AG04450 (cell line): ENCODE results near the gene RIPK4. TPM values are rescaled to one million over a fixed set of nuclear protein-coding genes. Genes with fewer than 3 reads are reported as not detected.

Experiments used
- CTCF ChIA-PET: fragments of 300-600, 350-600 bp; formaldehyde crosslinking; extraction: SDS; loops from one replicate; lab custom pipeline; 2022; ENCODE audit warnings: antibody characterized with exemption, inconsistent platforms; lab: Charles Lee
- POLR2A ChIA-PET: fragments of 350-600 bp; formaldehyde crosslinking; extraction: SDS; loops from one replicate; lab custom pipeline; 2021; ENCODE audit warnings: antibody characterized with exemption, inconsistent platforms; lab: Yijun Ruan, JAX
- DNase-seq: peaks from one replicate; pipeline ENCODE4 v3.0.0-alpha.2; 2011; ENCODE audit warnings: low read depth, low spot score
- H3K27ac ChIP-seq: one replicate; pipeline ENCODE4 v1.5.1; 2012; ENCODE audit warnings: low read depth, low read length, control low read depth
- H3K27me3 ChIP-seq: one replicate; pipeline ENCODE4 v1.6.0; 2012; ENCODE audit warnings: low read length; ENCODE audit not compliant: control insufficient read depth, insufficient read depth
- H3K4me3 ChIP-seq: 2 replicates; pipeline ENCODE4 v1.5.1; 2011; ENCODE audit warnings: mild to moderate bottlenecking, low read depth, low read length, control low read depth
- H3K9me3 ChIP-seq: 2 replicates; pipeline ENCODE4 v1.5.1; 2012; ENCODE audit warnings: low read length; ENCODE audit not compliant: control insufficient read depth, insufficient read depth
- CTCF ChIP-seq: IDR thresholded peaks from 2 replicates; pipeline ENCODE4 v1.5.1; 2011; ENCODE audit warnings: low read depth, low read length, control low read depth, inconsistent platforms
- polyA plus RNA-seq: library from polyadenylated mRNA; depleted of rRNA; stranded (reverse); fragments of >200 nt; gene quantifications from 2 replicates; pipeline ENCODE4 v1.2.3, GENCODE V29; 2011

The RIPK4 gene
- polyA plus RNA-seq, 1 experiment: not detected

GRCh38 chr21:41810597-41810932 is 43.7 kb upstream of the RIPK4 start:
- ChIA-PET POLR2A (no interaction called here), CTCF (no interaction called here)
- no peak overlapping the region for H3K27ac ChIP-seq
- no peak for DNase-seq
- TF ChIP-seq CTCF: no peak
- H3K27me3 ChIP-seq: no peaks in the 10 kb centered on the region
- no peak overlapping the region for H3K4me3 ChIP-seq
- H3K9me3 ChIP-seq: no peaks in the 10 kb centered on the region

GRCh38 chr21:41809891-41810596 is 43.2 kb upstream of the RIPK4 start:
- no peak for TF ChIP-seq CTCF
- no peak for DNase-seq
- no peaks in the 10 kb centered on the region for H3K27me3 ChIP-seq
- H3K4me3 ChIP-seq: no peak overlapping the region
- H3K27ac ChIP-seq: no peak overlapping the region
- H3K9me3 ChIP-seq: no peaks in the 10 kb centered on the region
- CTCF ChIA-PET: no interaction called here
- POLR2A ChIA-PET: no interaction called here

GRCh38 chr21:41808846-41809245 is 42.0 kb upstream of the RIPK4 start:
- no peak overlapping the region for H3K27ac ChIP-seq
- no peak overlapping the region for H3K4me3 ChIP-seq
- no peak for DNase-seq
- no peaks in the 10 kb centered on the region for H3K27me3 ChIP-seq
- CTCF ChIA-PET: no interaction called here
- no peaks in the 10 kb centered on the region; the same call in 1 of the 2 replicates for H3K9me3 ChIP-seq
- no peak for TF ChIP-seq CTCF
- POLR2A ChIA-PET: no interaction called here

GRCh38 chr21:41808094-41808493 is 41.2 kb upstream of the RIPK4 start:
- ChIA-PET POLR2A (no interaction called here), CTCF (interaction anchor here (2.2 kb wide), 1 partner anchor 8 kb away, joined by 13 read pairs; no protein-coding TSS in a partner anchor)
- H3K27ac ChIP-seq: no peak overlapping the region
- no peaks in the 10 kb centered on the region; the same call in 1 of the 2 replicates for H3K9me3 ChIP-seq
- no peak for TF ChIP-seq CTCF
- DNase-seq: no peak
- H3K4me3 ChIP-seq: no peak overlapping the region
- no peaks in the 10 kb centered on the region for H3K27me3 ChIP-seq

GRCh38 chr21:41806773-41807172 is 39.9 kb upstream of the RIPK4 start:
- ChIA-PET CTCF (interaction anchor here (2.2 kb wide), 1 partner anchor 10 kb away, joined by 13 read pairs; no protein-coding TSS in a partner anchor), POLR2A (no interaction called here)
- Histone ChIP-seq H3K27me3 (no peaks in the 10 kb centered on the region), H3K4me3 (no peak overlapping the region), H3K9me3 (no peaks in the 10 kb centered on the region; the same call in 1 of the 2 replicates), H3K27ac (no peak overlapping the region)
- no peak for DNase-seq
- TF ChIP-seq CTCF: no peak
